HEK293T (cell line): Measurements from ENCODE around the gene BRAT1.

ENCODE experiments used
- BHLHE40 ChIP-seq: fragments of 450-650 bp; IDR thresholded peaks from 2 replicates; pipeline ENCODE4 v1.6.1; 2016; ENCODE audit warnings: mild to moderate bottlenecking, moderate library complexity, borderline replicate concordance
- ELF4 ChIP-seq: fragments of 450-650 bp; IDR thresholded peaks from 2 replicates; pipeline ENCODE4 v1.6.1; 2017; ENCODE audit warnings: antibody characterized with exemption
- FOXA1 ChIP-seq: fragments of 450-650 bp; IDR thresholded peaks from 2 replicates; pipeline ENCODE4 v1.6.1; 2016; ENCODE audit warnings: mild to moderate bottlenecking
- FOXM1 ChIP-seq: fragments of 450-650 bp; IDR thresholded peaks from 2 replicates; pipeline ENCODE4 v1.6.1; 2017; ENCODE audit warnings: mild to moderate bottlenecking, borderline replicate concordance
- HDGF ChIP-seq: fragments of 450-650 bp; IDR thresholded peaks from 2 replicates; pipeline ENCODE4 v1.6.1; 2017; ENCODE audit warnings: antibody characterized with exemption, borderline replicate concordance
- NFRKB ChIP-seq: fragments of 450-650 bp; IDR thresholded peaks from 2 replicates; pipeline ENCODE4 v1.6.1; 2016; ENCODE audit warnings: mild to moderate bottlenecking, moderate library complexity
- TARDBP ChIP-seq: fragments of 450-650 bp; IDR thresholded peaks from 2 replicates; pipeline ENCODE4 v1.6.1; 2016
- TF ChIP-seq, protein P1 (sequence below): fragments of 450-650 bp; IDR thresholded peaks from 2 replicates; pipeline ENCODE4 v1.6.1; 2016

DNA sequence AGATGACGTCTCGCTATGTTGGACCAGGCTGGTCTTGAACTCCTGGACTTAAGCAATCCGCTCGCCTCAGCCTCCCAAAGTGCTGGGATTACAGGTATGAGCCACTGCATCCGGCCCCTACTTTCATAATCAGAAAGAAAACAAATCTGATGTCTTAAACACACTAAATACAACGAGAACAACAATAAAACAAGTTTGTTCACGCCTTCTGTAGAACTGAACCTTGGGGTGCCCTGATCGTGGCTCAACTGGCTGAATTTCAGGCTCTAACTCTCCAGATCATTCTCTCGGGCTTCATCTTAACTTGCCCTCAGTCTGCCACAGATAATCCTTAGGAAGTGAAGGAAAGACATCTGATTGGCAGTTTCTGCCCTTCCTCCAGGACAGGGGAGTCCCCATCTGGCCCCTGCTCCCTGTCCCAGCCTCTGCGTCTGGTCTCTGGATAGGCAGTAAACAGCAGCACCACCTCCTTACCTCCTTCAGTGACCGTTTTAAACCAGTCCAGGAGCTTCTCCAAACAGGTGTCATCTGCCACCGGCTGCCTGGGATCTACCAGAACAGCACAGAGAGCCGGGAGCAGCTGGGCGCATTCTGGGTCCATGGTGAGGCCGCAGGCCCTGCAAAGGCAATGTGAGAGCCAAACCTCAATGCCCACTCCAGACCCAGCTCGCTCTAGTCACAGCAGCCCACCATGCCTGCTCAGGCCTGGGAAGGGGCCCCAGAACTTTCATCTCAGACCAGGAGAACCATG lies 1.3 kb downstream of the BRAT1 start:
- TF ChIP-seq, protein P1, sequence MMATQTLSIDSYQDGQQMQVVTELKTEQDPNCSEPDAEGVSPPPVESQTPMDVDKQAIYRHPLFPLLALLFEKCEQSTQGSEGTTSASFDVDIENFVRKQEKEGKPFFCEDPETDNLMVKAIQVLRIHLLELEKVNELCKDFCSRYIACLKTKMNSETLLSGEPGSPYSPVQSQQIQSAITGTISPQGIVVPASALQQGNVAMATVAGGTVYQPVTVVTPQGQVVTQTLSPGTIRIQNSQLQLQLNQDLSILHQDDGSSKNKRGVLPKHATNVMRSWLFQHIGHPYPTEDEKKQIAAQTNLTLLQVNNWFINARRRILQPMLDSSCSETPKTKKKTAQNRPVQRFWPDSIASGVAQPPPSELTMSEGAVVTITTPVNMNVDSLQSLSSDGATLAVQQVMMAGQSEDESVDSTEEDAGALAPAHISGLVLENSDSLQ: no peak
- TF ChIP-seq HDGF: no peak
- no peak for TF ChIP-seq FOXA1
- TF ChIP-seq BHLHE40: no peak
- no peak for TF ChIP-seq TARDBP
- TF ChIP-seq FOXM1: no peak
- TF ChIP-seq ELF4: no peak
- TF ChIP-seq NFRKB: no peak
